OCI-LY3 (cell line): ENCODE data around the gene DLGAP4.

Source experiments
- CTCF ChIP-seq: fragments of 200-600, 300-600 bp; sonication (generic); IDR thresholded peaks from 2 replicates; pipeline ENCODE4 v1.5.1; 2014; ENCODE audit warnings: antibody characterized with exemption, low read length, low read depth
- EZH2phosphoT487 ChIP-seq: fragments of 200-600 bp; shearing (Covaris generic); IDR thresholded peaks from 2 replicates; pipeline ENCODE4 v1.6.1; 2018; ENCODE audit warnings: antibody characterized with exemption, mixed run types, low read depth

GRCh38 chr20:36349384-36350170 lies 43.4 kb downstream of the DLGAP4 start:
- TF ChIP-seq CTCF, result no peak
- no peak for TF ChIP-seq EZH2phosphoT487
